IMR-90 (cell line): ENCODE measurements around the gene TERF2IP.

ENCODE experiments used
- BHLHE40 ChIP-seq: fragments of 150-350 bp; IDR thresholded peaks from 2 replicates; pipeline ENCODE4 v1.6.1; 2016; ENCODE audit warnings: mild to moderate bottlenecking, low read depth, low read length
- CEBPB ChIP-seq: IDR thresholded peaks from 2 replicates; pipeline ENCODE4 v1.6.1; 2012; ENCODE audit warnings: low read depth, low read length, improper control_type of control experiment
- CHD1 ChIP-seq: IDR thresholded peaks from 2 replicates; pipeline ENCODE4 v1.6.1; 2012; ENCODE audit warnings: low read depth, low read length, improper control_type of control experiment
- CTCF ChIP-seq: conservative IDR thresholded peaks from 2 replicates; pipeline ENCODE4 v1.5.1; 2012; ENCODE audit warnings: mild to moderate bottlenecking, low read depth, low read length, improper control_type of control experiment
- ELK1 ChIP-seq: fragments of 150-350 bp; IDR thresholded peaks from 2 replicates; pipeline ENCODE4 v1.6.1; 2016; ENCODE audit warnings: low read depth, mild to moderate bottlenecking, low read length, moderate library complexity, borderline replicate concordance
- MAZ ChIP-seq: IDR thresholded peaks from 2 replicates; pipeline ENCODE4 v1.6.1; 2012; ENCODE audit warnings: low read depth, mild to moderate bottlenecking, low read length, improper control_type of control experiment, moderate library complexity, borderline replicate concordance
- POLR2A ChIP-seq: IDR thresholded peaks from 2 replicates; pipeline ENCODE4 v1.6.1; 2012; ENCODE audit warnings: mild to moderate bottlenecking, low read depth, low read length
- RCOR1 ChIP-seq: IDR thresholded peaks from 2 replicates; pipeline ENCODE4 v1.6.1; 2012; ENCODE audit warnings: mild to moderate bottlenecking, low read length, improper control_type of control experiment; ENCODE audit not compliant: insufficient replicate concordance
- RFX5 ChIP-seq: IDR thresholded peaks from 2 replicates; pipeline ENCODE4 v1.8.0; 2012; ENCODE audit warnings: low read depth, mild to moderate bottlenecking, low read length, moderate library complexity
- SMC3 ChIP-seq: fragments of 150-350 bp; IDR thresholded peaks from 2 replicates; pipeline ENCODE4 v1.6.1; 2016; ENCODE audit warnings: low read depth, mild to moderate bottlenecking, antibody characterized with exemption, low read length, moderate library complexity
- USF2 ChIP-seq: fragments of 150-350 bp; IDR thresholded peaks from 2 replicates; pipeline ENCODE4 v1.6.1; 2017; ENCODE audit warnings: mild to moderate bottlenecking, antibody characterized with exemption, low read length, low read depth

GRCh38 chr16:75660321-75660720 lies 12.7 kb downstream of the TERF2IP start:
- no peak for TF ChIP-seq CTCF
- TF ChIP-seq ELK1 = no peak
- no peak for TF ChIP-seq RFX5
- no peak for TF ChIP-seq POLR2A
- TF ChIP-seq CEBPB = no peak
- TF ChIP-seq BHLHE40 = no peak
- no peak for TF ChIP-seq MAZ
- TF ChIP-seq USF2 = no peak
- no peak for TF ChIP-seq RCOR1
- TF ChIP-seq SMC3 = no peak
- no peak for TF ChIP-seq CHD1
